Epithelial cell of proximal tubule (primary cell): ENCODE measurements around the gene TTC28. TPM values are rescaled to one million over a fixed set of nuclear protein-coding genes. Genes with fewer than 3 reads are reported as not detected.

Experiments used
- DNase-seq: peaks from one replicate; pipeline ENCODE4 v3.0.0-alpha.2; 2011; ENCODE audit warnings: low read depth
- H3K4me3 ChIP-seq: 2 replicates; pipeline ENCODE4 v1.5.1; 2011; ENCODE audit warnings: low read depth, mild to moderate bottlenecking, low read length
- CTCF ChIP-seq: conservative IDR thresholded peaks from 2 replicates; pipeline ENCODE4 v1.5.1; 2012; ENCODE audit warnings: low read depth, mild to moderate bottlenecking, low read length
- total RNA-seq: library from RNA; depleted of rRNA; stranded (reverse); fragments of >200 nt; gene quantifications from 2 replicates; pipeline ENCODE4 v1.2.3, GENCODE V29; 2015

Gene TTC28
- total RNA-seq, 1 donor from 2014 or later, result 3.7 TPM

GRCh38 chr22:28410050-28410816 is 269.4 kb downstream of the TTC28 start:
- TF ChIP-seq CTCF, result no peak
- DNase-seq, result no peak
- no peak overlapping the region for H3K4me3 ChIP-seq

- DNase-seq, result no peak
These were observed 270.9 kb downstream of the TTC28 start for GRCh38 chr22:28408709-28409108.

GRCh38 chr22:28407645-28408044 is 272.0 kb downstream of the TTC28 start:
- no peak for DNase-seq
- no peak for TF ChIP-seq CTCF
- H3K4me3 ChIP-seq, result no peak overlapping the region

More at GRCh38 chr22:28408709-28409108, 270.9 kb downstream of the TTC28 start:
- H3K4me3 ChIP-seq, result no peak overlapping the region
- no peak for TF ChIP-seq CTCF

GRCh38 chr22:28406246-28406645 is 273.4 kb downstream of the TTC28 start:
- no peak for TF ChIP-seq CTCF
- DNase-seq, result no peak
- no peak overlapping the region for H3K4me3 ChIP-seq

- DNase-seq, result no peak
- H3K4me3 ChIP-seq, result no peak overlapping the region
These were observed 274.1 kb downstream of the TTC28 start for GRCh38 chr22:28405588-28405987.

GRCh38 chr22:28402539-28402938 is 277.1 kb downstream of the TTC28 start:
- TF ChIP-seq CTCF, result no peak
- H3K4me3 ChIP-seq, result no peak overlapping the region
- no peak for DNase-seq

More at GRCh38 chr22:28405588-28405987, 274.1 kb downstream of the TTC28 start:
- no peak for TF ChIP-seq CTCF

GRCh38 chr22:28402060-28402459 is 277.6 kb downstream of the TTC28 start:
- DNase-seq, result no peak
- TF ChIP-seq CTCF, result no peak

More at GRCh38 chr22:28402060-28402459, 277.6 kb downstream of the TTC28 start:
- H3K4me3 ChIP-seq, result no peak overlapping the region
